PC-9 (cell line): Measurements from ENCODE around the gene HEMK1. TPM values are rescaled to one million over a fixed set of nuclear protein-coding genes. Genes with fewer than 3 reads are reported as not detected.
A peak's percentile ranks its signal among the peaks of the same experiment; 100 is the strongest.

Source experiments
- BruUV-seq: library from RNA; stranded (reverse); fragments of 400-500 nt; replicated peaks from 2 replicates; lab custom pipeline; 2021; lab: Mats Ljungman, UMichigan
- CTCF ChIA-PET: fragments of 300-600 bp; sonication (Branson Sonifier 250); formaldehyde crosslinking; loops from one replicate; lab custom pipeline; 2022; ENCODE audit warnings: antibody characterized with exemption; lab: Charles Lee
- POLR2A ChIA-PET: fragments of 300-600 bp; sonication (Branson Sonifier 250); formaldehyde crosslinking; loops from one replicate; lab custom pipeline; 2022; ENCODE audit warnings: antibody characterized with exemption; ENCODE audit not compliant: unreplicated experiment; lab: Charles Lee
- DNase-seq, 2 experiments: peaks; one replicate each; pipeline versions ENCODE4 v3.0.0 to v3.0.0-alpha.2; 2015 to 2022; ENCODE audit warnings: mixed read lengths in 1 of 2
- H2AFZ ChIP-seq: fragments of 200-600 bp; sonication (generic); 2 replicates; pipeline ENCODE4 v1.8.1; 2017; ENCODE audit warnings: antibody characterized with exemption
- H3F3A ChIP-seq: fragments of 200-600 bp; sonication (generic); 2 replicates; pipeline ENCODE4 v1.8.1; 2017; ENCODE audit warnings: antibody characterized with exemption, mild to moderate bottlenecking, low read depth; ENCODE audit not compliant: insufficient read depth
- H3K27ac ChIP-seq: fragments of 200-600 bp; sonication (generic); 2 replicates; pipeline ENCODE4 v1.6.1; 2016; ENCODE audit warnings: mixed run types
- H3K27me3 ChIP-seq: fragments of 200-600 bp; sonication (generic); 2 replicates; pipeline ENCODE4 v1.6.1; 2016; ENCODE audit warnings: low read depth, mixed run types; ENCODE audit not compliant: insufficient read depth
- H3K36me3 ChIP-seq: fragments of 200-600 bp; sonication (generic); 2 replicates; pipeline ENCODE4 v1.6.1; 2016; ENCODE audit warnings: low read depth, mixed run types
- H3K4me1 ChIP-seq: fragments of 200-600 bp; sonication (generic); replicated peaks from 2 replicates; pipeline ENCODE4 v1.6.1; 2016; ENCODE audit warnings: mixed run types; ENCODE audit not compliant: insufficient read depth
- H3K4me2 ChIP-seq: fragments of 200-600 bp; sonication (generic); 2 replicates; pipeline ENCODE4 v1.6.1; 2017; ENCODE audit warnings: mixed run types
- H3K4me3 ChIP-seq: fragments of 200-600 bp; sonication (generic); 2 replicates; pipeline ENCODE4 v1.6.1; 2016; ENCODE audit warnings: mixed run types
- H3K79me2 ChIP-seq: fragments of 200-600 bp; sonication (generic); 2 replicates; pipeline ENCODE4 v1.6.1; 2017; ENCODE audit warnings: low read depth, mixed run types
- H3K9me2 ChIP-seq: fragments of 200-600 bp; sonication (generic); 2 replicates; pipeline ENCODE4 v1.8.1; 2017; ENCODE audit warnings: mild to moderate bottlenecking; ENCODE audit not compliant: insufficient read depth
- H3K9me3 ChIP-seq: fragments of 200-600 bp; sonication (generic); 2 replicates; pipeline ENCODE4 v1.8.1; 2016; ENCODE audit warnings: low read depth; ENCODE audit not compliant: insufficient read depth
- H4K20me1 ChIP-seq: fragments of 200-600 bp; sonication (generic); 2 replicates; pipeline ENCODE4 v1.8.1; 2017; ENCODE audit not compliant: insufficient read depth
- EZH2 ChIP-seq: fragments of 200-600 bp; sonication (generic); IDR thresholded peaks from 2 replicates; pipeline ENCODE4 v1.8.0; 2017; ENCODE audit warnings: antibody characterized with exemption, low read depth
- intact Hi-C: fragments of 100-400 bp; cut with micrococcal nuclease; formaldehyde crosslinking; loops from one replicate; pipeline ENCODE4 v1.10.0; 2022; ENCODE audit not compliant: unreplicated experiment
- total RNA-seq: library from RNA; stranded (reverse); gene quantifications from 2 replicates; pipeline ENCODE4 v1.2.3, GENCODE V29; 2021
- TF ChIP-seq, protein P1 (sequence below): fragments of 200-600 bp; sonication (generic); conservative IDR thresholded peaks from 2 replicates; pipeline ENCODE4 v1.6.1; 2017; ENCODE audit warnings: mixed run types, antibody characterized with exemption, mild to moderate bottlenecking, moderate library complexity

HEMK1 gene
- total RNA-seq, 1 experiment from 2014 or later: 20.6 TPM

DNA sequence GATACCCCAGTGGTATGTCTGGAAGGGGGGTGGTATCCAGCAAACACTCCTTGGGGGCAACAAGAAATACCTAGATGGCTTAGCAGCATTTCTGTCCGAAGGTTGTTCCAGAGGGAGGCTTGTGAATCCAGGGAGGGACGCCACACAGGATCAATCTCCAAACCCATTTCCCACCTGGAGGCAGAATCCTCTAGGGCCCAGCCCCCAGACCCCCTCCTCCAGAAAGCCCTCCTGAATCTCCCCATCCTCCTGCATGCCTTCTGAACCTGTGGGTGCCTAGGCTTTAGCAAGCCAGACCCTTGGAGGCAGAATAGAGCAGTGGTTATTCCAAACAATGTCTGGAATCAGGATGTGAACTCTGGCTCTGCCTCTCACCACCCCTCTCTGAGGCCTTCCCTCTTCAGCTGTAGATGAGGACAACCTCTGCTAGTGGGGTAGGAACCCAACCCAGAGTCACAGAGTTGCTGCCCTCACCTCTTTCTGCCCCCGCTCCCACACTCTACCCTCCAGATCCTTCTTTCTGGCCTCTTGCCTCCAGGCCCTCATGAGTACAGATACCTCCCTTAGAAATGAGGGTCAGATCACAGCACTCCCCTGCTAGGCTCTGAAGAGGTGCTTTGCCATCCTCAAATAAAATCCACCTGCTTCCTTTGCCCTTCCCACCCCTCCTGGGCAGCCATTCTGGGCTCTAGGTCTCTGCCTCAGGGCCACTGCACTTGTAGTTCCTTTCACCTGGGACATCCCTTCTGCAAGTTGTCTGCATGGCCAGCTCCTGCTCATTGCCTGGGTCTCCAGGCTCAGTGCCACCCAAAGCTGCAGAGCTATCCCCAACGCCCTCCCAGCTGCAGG, 34.2 kb downstream of the HEMK1 start:
- no peaks in the 10 kb centered on the region for H3K36me3 ChIP-seq
- ChIA-PET POLR2A (no interaction called here), CTCF (interaction anchor here (0.9 kb wide), 1 partner anchor 37 kb away, joined by 3 read pairs; no protein-coding TSS in a partner anchor)
- TF ChIP-seq, protein P1, sequence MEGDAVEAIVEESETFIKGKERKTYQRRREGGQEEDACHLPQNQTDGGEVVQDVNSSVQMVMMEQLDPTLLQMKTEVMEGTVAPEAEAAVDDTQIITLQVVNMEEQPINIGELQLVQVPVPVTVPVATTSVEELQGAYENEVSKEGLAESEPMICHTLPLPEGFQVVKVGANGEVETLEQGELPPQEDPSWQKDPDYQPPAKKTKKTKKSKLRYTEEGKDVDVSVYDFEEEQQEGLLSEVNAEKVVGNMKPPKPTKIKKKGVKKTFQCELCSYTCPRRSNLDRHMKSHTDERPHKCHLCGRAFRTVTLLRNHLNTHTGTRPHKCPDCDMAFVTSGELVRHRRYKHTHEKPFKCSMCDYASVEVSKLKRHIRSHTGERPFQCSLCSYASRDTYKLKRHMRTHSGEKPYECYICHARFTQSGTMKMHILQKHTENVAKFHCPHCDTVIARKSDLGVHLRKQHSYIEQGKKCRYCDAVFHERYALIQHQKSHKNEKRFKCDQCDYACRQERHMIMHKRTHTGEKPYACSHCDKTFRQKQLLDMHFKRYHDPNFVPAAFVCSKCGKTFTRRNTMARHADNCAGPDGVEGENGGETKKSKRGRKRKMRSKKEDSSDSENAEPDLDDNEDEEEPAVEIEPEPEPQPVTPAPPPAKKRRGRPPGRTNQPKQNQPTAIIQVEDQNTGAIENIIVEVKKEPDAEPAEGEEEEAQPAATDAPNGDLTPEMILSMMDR: no peak
- no peak for TF ChIP-seq EZH2
- no peak for DNase-seq
- BruUV-seq: no TSS peak
- H3K79me2 ChIP-seq: no peaks in the 10 kb centered on the region
- intact Hi-C loops: loop anchor here (2.0 kb wide), 1 partner anchor 339 kb away; no protein-coding TSS in a partner anchor
- H3K9me2 ChIP-seq: no peaks in the 10 kb centered on the region
- H3K27ac ChIP-seq: no peak overlapping the region
- peaks cover 50% of the 10 kb centered on the region for H3K4me1 ChIP-seq
- no peaks in the 10 kb centered on the region for H3K27me3 ChIP-seq
- no peaks in the 10 kb centered on the region for H3K9me3 ChIP-seq
- H4K20me1 ChIP-seq: no peaks in the 10 kb centered on the region
- no peak overlapping the region for H3K4me3 ChIP-seq
- no peak overlapping the region for H2AFZ ChIP-seq
- H3K4me2 ChIP-seq: peak overlapping the region; percentile 42; the same call in 1 of the 2 replicates
- peaks cover 9% of the 10 kb centered on the region; the same call in 1 of the 2 replicates for H3F3A ChIP-seq

DNA sequence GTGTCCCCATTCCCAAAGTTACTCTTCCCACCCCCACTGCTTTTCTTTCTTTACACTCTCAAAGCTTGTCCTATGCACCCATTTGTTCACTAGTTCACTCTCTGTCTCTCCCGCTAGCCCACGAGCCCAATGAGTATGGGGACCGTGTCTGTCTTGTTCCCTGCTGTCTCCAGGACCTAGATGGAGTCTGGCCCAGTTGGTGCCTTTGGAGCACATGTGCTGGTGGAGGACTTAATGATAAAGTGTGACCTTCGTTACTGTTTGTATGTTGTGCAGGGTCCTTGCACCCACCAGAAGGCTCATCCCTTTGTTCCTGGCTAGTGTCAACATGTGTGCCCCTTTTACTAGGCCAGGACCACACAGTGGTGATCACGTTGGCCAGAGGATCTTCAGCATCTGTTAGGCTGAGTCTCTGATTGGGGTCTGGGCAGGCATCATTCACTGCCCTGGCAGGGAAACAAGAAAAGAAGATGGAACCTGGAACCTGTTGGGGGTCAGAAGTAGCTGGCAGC, 34.8 kb downstream of the HEMK1 start:
- no peak for TF ChIP-seq EZH2
- TF ChIP-seq, protein P1: no peak
- intact Hi-C loops: loop anchor here (2.0 kb wide), 1 partner anchor 339 kb away; no protein-coding TSS in a partner anchor
- H4K20me1 ChIP-seq: no peaks in the 10 kb centered on the region
- no peaks in the 10 kb centered on the region for H3K9me3 ChIP-seq
- ChIA-PET CTCF (interaction anchor here (0.7 kb wide), 1 partner anchor 767 kb away, joined by 3 read pairs; no protein-coding TSS in a partner anchor), POLR2A (no interaction called here)
- no peak overlapping the region for H3K4me3 ChIP-seq
- H2AFZ ChIP-seq: no peak overlapping the region
- H3K27me3 ChIP-seq: no peaks in the 10 kb centered on the region
- no peaks in the 10 kb centered on the region for H3K79me2 ChIP-seq
- H3K9me2 ChIP-seq: no peaks in the 10 kb centered on the region
- no TSS peak for BruUV-seq
- H3K36me3 ChIP-seq: no peaks in the 10 kb centered on the region
- H3K4me1 ChIP-seq: peaks cover 50% of the 10 kb centered on the region
- peaks cover 9% of the 10 kb centered on the region; the same call in 1 of the 2 replicates for H3F3A ChIP-seq
- no peak overlapping the region for H3K4me2 ChIP-seq
- H3K27ac ChIP-seq: no peak overlapping the region
- no peak for DNase-seq

DNA sequence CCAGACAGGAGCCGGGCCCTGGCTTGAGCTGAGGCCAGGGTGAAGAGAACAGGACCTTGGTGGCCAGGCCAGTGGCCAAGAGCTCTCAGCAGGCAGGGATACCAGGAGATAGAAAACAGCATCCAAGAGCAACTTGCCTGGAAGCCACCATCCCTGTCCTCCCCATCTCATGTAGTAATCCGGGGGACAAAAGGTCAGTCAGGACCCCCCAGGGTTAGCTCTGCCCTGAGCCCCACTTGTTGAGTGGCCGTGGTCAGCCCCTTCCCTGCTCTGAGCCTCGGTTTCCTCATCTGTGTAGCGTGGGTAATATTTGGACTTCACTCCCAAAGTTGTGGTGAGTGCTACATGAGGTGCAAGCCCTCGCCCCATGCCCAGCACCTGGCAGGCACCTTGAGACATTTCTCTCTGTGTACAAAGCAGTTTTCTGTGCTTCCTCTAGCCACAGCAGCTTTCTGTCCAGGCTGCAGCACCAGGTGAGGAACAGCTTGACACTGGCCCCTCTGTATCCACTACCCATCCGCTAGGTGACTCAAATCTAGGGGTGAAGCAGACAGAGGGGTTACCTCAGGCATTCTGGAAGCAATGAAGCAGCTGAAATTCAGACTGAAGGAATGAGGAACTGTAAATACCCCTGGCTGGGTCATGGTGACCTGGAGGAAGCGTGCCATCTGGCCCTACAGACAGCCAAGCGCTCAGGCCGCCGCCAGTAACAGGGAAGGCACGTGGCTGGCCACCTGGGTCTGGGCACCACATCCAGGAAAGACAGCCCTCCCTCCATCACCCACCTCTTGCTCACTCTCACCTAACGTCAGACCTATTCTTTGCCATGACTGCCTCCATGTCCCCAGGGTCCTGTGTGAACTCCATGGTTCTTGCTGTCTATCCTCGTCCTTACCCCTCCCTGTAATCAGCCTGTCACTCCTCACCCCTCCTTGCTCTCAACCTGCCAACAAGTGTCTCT, 35.6 kb downstream of the HEMK1 start:
- no peak for TF ChIP-seq EZH2
- TF ChIP-seq, protein P1: no peak
- ChIA-PET CTCF (interaction anchor here (0.7 kb wide), 1 partner anchor 767 kb away, joined by 3 read pairs; no protein-coding TSS in a partner anchor), POLR2A (no interaction called here)
- no peaks in the 10 kb centered on the region for H3K36me3 ChIP-seq
- H2AFZ ChIP-seq: no peak overlapping the region
- H3K27ac ChIP-seq: peak overlapping the region; percentile 32; the same call in 1 of the 2 replicates
- peaks cover 9% of the 10 kb centered on the region; the same call in 1 of the 2 replicates for H3F3A ChIP-seq
- H3K9me3 ChIP-seq: no peaks in the 10 kb centered on the region
- intact Hi-C loops: loop anchor here (2.0 kb wide), 1 partner anchor 340 kb away; no protein-coding TSS in a partner anchor
- H3K4me2 ChIP-seq: peak overlapping the region; percentile 33
- no peaks in the 10 kb centered on the region for H3K27me3 ChIP-seq
- BruUV-seq: TSS peak; percentile 13
- H4K20me1 ChIP-seq: no peaks in the 10 kb centered on the region
- H3K4me3 ChIP-seq: no peak overlapping the region
- H3K4me1 ChIP-seq: peaks cover 50% of the 10 kb centered on the region
- no peaks in the 10 kb centered on the region for H3K9me2 ChIP-seq
- no peaks in the 10 kb centered on the region for H3K79me2 ChIP-seq
- peak; percentile 74 to 89 for DNase-seq
